D721Med (cell line): Measurements from ENCODE around the gene PXK.

Experiments used
- DNase-seq: peaks from one replicate; pipeline ENCODE4 v3.0.0; 2011; ENCODE audit warnings: low spot score; ENCODE audit not compliant: insufficient read length
- FAIRE-seq: peaks from 2 replicates; lab custom pipeline; 2011; peaks lifted over from hg19 to GRCh38; lab: Jason Lieb, UNC
- TF ChIP-seq, protein P1 (sequence below): IDR thresholded peaks from 2 replicates; pipeline ENCODE4 v1.5.1; 2012; ENCODE audit warnings: mild to moderate bottlenecking, control low read depth; ENCODE audit not compliant: insufficient read depth; ENCODE audit errors: missing control alignments

Gene PXK

GRCh38 chr3:58346368-58346767, 13.7 kb downstream of the PXK start:
- DNase-seq, result no peak
- TF ChIP-seq, protein P1, sequence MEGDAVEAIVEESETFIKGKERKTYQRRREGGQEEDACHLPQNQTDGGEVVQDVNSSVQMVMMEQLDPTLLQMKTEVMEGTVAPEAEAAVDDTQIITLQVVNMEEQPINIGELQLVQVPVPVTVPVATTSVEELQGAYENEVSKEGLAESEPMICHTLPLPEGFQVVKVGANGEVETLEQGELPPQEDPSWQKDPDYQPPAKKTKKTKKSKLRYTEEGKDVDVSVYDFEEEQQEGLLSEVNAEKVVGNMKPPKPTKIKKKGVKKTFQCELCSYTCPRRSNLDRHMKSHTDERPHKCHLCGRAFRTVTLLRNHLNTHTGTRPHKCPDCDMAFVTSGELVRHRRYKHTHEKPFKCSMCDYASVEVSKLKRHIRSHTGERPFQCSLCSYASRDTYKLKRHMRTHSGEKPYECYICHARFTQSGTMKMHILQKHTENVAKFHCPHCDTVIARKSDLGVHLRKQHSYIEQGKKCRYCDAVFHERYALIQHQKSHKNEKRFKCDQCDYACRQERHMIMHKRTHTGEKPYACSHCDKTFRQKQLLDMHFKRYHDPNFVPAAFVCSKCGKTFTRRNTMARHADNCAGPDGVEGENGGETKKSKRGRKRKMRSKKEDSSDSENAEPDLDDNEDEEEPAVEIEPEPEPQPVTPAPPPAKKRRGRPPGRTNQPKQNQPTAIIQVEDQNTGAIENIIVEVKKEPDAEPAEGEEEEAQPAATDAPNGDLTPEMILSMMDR, result no peak
- no peak for FAIRE-seq

GRCh38 chr3:58347984-58348383, 15.3 kb downstream of the PXK start:
- DNase-seq, result no peak
- TF ChIP-seq, protein P1, result no peak
- no peak for FAIRE-seq

GRCh38 chr3:58349792-58350626, 17.3 kb downstream of the PXK start:
- no peak for DNase-seq

GRCh38 chr3:58350627-58351013, 17.9 kb downstream of the PXK start:
- DNase-seq (no peak), FAIRE-seq (no peak)
- TF ChIP-seq, protein P1, result no peak

More at GRCh38 chr3:58349792-58350626, 17.3 kb downstream of the PXK start:
- FAIRE-seq, result no peak
- TF ChIP-seq, protein P1, result no peak

DNA sequence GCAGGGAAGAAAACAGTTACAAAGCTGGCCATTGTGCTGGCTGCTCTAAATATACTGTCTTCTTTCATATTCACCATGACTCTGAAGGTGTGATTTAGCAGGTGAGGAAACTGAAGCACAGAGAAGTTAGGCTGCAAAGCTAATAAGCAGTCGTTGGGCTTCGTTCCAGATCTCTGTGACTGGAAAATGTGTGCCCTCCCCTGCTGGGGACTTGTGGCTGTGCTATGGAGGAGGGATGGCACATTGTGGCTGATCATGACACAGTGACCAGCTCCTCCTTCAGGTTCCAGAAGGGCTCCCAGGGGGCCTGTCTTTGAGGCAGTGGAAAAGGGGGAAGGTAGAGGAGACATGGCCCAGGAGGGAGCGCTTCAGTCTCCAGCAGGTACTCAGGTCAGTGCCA, 19.2 kb downstream of the PXK start:
- DNase-seq (no peak), FAIRE-seq (no peak)
- TF ChIP-seq, protein P1, result no peak

- no peak for FAIRE-seq
Measured at GRCh38 chr3:58352626-58353025, 19.9 kb downstream of the PXK start.

More at GRCh38 chr3:58352626-58353025, 19.9 kb downstream of the PXK start:
- DNase-seq, result no peak
- TF ChIP-seq, protein P1, result no peak
